Measurements from ENCODE around the gene CPAMD8.

Gene CPAMD8

DNA sequence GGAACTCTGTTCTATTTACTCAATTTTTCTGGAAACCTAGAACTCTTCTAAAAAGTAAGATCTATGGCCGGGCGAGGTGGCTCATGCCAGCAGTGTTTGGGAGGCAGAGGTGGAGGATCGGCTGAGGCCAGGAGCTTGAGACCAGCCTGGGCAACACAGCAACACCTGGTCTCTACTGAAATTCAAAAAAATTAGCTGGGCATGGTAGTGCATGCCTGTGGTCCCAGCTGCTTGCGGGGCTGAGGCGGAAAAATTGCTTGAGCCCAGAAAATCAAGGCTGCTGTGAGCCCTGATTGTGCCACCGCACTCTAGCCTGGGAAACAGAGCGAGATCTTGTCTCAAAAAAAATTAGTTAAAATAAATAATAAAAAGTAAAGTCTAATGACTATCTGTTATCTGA lies 109.2 kb downstream of the CPAMD8 start:
- ATAC-seq (no peak), DNase-seq (no peak)

DNA sequence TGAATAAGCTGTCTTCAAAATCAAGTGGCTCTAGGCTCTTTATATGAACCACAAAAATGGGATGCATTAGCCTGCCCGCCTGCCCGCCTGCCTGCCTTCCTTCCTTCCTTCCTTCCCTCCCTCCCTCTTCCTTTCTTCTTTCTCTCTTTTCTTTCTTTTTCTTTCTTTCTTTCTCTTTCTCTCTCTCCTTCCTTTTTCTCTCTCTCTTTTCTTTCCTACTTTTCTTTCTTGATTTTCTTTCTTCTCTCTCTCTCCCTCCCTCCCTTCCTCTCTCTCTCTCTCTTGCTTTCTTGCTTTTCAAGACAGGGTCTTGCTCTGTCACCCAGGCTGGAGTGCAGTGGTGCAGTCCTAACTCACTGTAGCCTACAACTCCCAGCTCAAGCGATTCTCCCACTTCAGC lies 110.9 kb downstream of the CPAMD8 start:
- ATAC-seq (no peak), DNase-seq (no peak)

DNA sequence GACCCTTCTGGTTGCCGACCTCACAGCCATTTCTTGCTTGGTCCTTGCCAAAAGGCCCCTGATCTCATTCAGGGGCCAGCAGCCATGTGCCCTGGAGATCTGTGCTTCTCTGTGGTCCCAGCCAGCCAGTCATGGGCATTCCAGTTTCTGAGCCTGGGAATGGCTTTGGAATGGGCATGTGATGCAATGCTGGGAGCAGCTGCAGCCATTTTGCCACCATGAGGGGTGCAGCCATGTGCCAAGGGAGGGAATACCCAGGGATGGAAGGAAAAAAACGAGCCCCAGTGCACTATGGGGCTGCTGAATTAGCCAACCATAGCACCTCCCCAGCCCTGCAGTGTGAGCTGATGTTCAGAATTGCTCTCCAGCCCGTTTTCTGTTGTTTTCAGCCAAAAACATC lies 111.5 kb downstream of the CPAMD8 start:
- DNase-seq (no peak), ATAC-seq (no peak)

DNA sequence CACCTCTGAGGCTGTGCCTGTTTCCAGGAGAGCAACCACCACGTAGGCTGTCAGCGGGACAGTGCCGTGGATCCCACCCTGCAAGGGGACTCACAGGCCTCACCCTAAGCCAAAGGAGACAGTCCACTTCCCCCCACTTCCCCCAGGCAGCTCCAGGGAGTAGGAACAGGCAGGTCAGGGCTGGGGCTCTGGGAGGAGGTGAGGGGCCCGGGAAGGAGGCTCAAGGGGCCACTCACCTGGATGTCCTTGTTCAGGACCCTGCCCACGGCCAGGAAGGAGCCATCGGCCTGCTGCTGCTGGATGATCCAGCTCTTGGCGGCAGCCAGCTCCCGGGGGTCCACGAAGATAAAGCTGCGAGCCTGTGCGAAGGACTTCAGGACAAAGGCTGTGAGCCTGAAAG lies 112.2 kb downstream of the CPAMD8 start:
- DNase-seq (no peak), ATAC-seq (no peak)

- ATAC-seq (no peak), DNase-seq (no peak)
Measured at GRCh38 chr19:16912780-16913179, 113.8 kb downstream of the CPAMD8 start.

GRCh38 chr19:16911046-16911445 lies 115.6 kb downstream of the CPAMD8 start:
- DNase-seq: no peak
- ATAC-seq: no peak

DNA sequence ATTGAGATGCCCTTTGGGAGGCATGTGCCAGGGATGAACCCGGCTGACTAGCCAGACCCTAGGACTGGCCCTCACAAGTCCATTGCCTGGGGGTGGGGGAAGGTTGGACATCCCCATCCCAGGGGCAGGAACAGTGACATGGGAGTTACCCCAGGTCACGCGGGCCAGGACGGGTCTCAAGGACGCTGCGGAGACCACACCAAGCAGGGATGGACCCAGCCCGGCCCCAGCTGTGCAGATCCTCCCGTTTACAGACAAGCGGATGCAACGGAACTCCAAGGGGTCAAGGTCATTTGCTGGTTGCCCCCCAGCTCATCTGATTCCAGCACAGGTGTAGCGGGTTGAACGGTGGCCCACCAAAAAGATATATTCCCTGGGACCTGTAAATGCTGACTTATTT lies 117.9 kb downstream of the CPAMD8 start:
- no peak for DNase-seq
- no peak for ATAC-seq

GRCh38 chr19:16904599-16904998 lies 122.0 kb downstream of the CPAMD8 start:
- DNase-seq: no peak
- ATAC-seq: no peak

GRCh38 chr19:16903347-16903746 lies 123.3 kb downstream of the CPAMD8 start:
- DNase-seq (no peak), ATAC-seq (no peak)

DNA sequence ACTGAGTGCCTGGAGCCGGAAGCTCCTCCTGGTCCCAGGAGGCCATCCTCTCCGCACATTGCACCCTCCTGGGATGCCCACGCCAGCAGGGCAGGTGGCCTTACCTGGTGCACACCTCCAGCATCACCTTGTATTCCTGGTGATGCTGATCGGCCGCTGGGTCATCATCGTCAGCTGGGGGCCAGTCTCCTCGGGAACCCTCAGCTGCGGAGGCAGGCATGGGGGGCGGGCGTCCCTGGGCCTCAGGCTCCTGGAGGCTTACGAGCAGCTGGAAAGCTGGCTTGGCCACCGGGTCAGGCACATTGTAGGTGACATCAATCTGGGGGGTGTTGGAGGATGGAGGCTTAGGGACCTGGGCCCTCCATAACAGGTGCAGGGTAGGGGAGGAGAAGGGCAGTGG lies 124.1 kb downstream of the CPAMD8 start:
- no peak for ATAC-seq
- DNase-seq: no peak

DNA sequence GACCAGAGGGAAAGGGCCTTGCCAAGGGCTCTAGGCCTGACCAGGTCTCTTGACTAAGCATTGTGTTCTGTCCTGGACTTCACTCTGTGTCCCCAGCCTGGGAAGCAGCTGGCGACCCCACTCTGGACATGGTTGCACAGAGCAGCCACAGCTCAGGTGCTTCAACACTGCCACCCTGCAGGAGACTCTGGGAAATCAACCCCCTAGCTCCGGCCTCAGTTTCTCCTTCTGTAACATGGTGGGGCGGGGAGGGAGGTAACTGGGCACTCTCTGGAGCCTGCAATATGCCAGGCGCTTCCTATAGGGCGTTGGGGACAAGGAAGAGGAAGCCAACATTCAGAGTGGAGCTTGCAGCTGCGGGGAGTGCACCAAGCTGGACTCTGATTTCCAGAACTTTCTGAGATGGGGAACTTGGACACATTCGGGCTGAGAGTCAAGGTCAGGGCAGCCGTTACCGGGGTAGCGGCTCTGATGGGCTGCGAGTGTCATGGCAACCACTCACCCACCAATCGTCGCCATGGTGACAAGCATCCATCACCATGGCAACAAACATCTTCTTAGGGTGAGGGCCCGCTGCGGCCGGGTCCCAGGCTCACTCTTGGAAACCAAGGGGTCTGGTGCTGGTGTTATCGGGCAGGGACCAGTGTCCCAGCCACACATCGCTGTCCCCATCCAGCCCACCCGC lies 125.0 kb downstream of the CPAMD8 start:
- DNase-seq (no peak), ATAC-seq (no peak)

- ATAC-seq (peak; percentile 42), DNase-seq (peak; percentile 48)
Measured at GRCh38 chr19:16899566-16900075, 127.0 kb downstream of the CPAMD8 start.

DNA sequence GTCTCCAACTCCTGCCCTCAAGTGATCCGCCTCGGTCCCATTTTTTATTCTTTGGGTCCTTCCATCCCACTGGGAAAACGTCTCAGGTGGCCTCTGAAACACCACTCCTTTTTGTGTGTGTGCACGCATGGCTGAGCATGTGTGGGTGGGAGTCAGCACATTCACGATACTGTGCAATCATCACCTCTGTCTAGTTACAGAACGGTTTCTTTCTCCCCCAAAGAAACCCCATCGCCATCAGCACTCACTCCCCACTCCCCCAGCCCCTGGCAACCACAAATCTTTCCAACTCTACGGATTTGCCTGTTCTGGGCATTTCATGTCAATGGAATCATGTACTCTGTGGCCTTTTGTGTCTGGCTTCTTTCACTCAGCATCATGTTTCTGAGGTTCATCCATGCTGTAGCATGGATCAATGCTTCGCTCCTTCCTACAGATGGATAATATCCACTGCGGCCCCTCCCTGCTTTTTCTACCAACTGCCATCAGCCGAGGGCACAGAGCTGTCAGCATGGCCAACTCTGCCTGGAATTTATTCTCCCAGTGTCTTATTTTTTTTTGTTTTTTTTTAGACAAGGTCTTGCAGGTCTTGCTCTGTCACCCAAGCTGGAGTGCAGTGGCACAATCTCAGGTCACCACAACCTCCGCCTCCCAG lies 128.1 kb downstream of the CPAMD8 start:
- DNase-seq (no peak), ATAC-seq (no peak)

DNA sequence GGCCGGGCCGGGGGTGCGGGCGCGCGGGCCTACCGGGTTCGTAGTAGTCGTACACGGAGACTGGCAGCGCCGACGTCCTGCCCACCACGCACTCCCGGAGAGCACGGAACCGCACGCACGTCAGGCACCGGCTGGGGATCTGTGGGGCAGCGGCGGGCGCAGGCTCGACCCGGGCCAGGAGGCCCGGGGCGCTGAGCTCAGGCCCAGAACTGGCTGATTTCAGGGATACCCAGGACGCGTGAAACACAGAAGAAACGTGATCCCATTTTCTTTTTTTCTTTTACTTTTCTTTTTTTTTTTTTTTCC lies 128.8 kb downstream of the CPAMD8 start:
- DNase-seq (no peak), ATAC-seq (no peak)

DNA sequence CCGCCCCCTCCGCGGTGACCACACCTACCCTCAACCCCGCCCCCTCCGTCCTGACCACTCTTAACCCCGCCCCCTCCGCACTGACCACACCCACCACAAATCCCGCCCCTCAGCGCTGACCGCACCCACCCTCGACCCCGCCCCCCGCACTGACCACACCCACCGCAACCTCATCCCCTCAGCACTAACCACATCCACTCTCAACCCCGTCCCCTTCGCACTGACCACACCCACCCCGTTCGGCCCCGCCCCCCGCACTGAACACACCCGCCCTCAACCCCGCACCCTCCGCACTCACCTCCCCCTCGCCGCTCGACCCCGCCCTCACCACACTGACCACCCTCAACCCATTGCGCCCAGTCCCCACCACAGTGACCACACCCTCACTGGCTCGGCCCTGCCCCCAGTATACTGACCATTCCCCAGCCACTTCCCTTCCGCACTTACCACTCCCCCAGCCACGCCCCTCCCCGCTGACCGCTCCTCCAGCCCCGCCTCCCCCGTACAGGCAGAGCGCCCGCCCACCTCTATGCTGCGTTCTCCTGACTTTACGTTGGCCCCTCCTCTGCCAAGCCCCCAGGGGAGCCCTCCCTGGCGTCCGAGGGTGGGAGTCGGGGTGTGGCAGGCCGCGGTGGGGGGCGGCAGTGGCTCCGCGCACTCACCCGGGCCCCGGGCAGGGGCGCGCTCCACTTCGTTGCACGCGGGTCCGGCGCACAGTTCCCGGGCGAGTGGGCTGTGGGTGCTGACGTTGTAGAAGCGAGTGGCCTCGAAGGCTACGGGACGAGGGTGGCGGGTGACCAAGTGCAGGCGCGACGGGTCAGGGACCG lies 129.4 kb downstream of the CPAMD8 start:
- ATAC-seq (peak; percentile 51), DNase-seq (peak; percentile 80)

GRCh38 chr19:16896146-16897028 lies 130.2 kb downstream of the CPAMD8 start:
- no peak for DNase-seq
- peak; percentile 28 for ATAC-seq

DNA sequence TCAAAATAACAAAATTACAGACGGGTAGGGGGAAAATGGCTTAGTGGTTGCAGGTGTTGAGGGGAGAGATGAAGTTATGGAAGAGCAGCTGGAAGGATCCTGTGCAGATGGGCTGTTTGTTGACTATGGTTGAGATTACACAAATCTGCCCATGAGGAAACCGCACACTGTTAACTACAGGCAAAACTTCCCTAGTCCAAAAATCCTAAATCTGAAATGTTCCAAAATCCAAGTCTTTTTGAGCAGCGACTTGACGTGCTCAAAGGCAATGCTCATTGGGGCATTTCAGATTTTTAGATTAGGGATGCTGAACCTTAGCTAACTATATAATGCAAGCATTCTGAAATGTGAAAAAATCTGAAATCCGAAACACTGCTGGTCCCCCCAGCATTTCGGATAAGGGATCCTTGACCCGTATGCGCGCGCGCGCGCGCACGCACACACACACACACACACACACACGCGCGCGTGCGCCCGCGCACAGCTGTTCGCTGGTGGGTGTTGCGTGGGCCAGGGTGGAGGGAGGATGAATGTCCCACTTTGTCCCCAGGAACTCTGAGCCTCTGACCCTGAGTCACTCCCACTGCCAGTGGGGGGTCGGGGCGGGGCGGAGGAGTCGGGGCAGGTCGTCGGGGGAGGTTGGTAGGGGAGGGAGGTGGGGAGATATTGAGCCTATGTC lies 131.0 kb downstream of the CPAMD8 start:
- ATAC-seq (no peak), DNase-seq (no peak)

GRCh38 chr19:16894080-16894479 lies 132.5 kb downstream of the CPAMD8 start:
- ATAC-seq: no peak
- DNase-seq: no peak

- DNase-seq (no peak), ATAC-seq (no peak)
Measured at GRCh38 chr19:16893686-16893989, 133.0 kb downstream of the CPAMD8 start.

DNA sequence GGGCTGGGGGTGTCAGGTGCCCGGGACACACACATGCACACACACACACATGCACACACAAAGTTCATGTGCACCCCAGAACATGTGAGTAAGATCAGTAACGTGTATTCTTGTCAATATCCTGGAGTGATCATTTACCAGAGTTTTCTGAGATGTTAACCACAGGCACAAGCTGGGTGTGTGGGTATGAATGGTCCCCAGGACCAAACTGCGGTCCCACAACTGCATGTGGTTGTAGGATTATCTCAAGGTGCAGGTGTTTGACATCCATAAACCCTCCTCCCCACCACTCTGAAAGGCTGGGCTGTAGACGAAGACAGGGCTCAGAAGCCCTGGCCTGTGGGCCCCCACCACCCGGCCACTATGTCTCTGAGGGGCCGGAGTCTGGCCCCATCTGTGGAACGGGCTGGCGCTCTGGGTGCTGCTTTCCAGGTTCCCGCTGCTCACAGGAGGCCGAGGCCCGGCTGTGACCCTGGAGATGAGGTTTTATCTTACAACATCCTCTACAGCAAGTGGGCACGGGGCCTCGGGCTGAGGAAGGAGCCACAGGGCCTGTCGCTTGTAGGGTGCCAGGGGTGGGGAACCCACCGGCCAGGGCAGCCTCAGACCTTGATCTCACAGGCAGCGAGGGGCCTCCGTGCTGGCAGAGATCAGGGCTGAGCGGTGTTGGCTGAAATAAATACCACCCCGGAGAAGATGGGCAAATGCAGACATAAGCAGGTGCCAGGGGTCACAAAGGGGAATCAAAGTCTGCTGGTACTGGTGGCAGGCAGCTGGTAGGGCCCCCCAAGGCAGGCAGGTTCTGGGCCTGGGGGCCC lies 133.5 kb downstream of the CPAMD8 start:
- ATAC-seq (no peak), DNase-seq (no peak)

- ATAC-seq (no peak), DNase-seq (no peak)
Measured at GRCh38 chr19:16892436-16892835, 134.2 kb downstream of the CPAMD8 start.

Measured in stimulated activated naive CD8-positive, alpha-beta T cell treated with anti-CD3 and anti-CD28 coated beads, Interleukin-15, Interleukin-2, amounts not matched to agents 100 U/mL and 50 U/mL, for 24 hours (primary cell).